ENCODE measurements around the gene CCNY. TPM values are rescaled to one million over a fixed set of nuclear protein-coding genes. Genes with fewer than 3 reads are reported as not detected.

CCNY gene
- total and polyA plus RNA-seq, 8 donors = 10.6 to 41.7 (median 26.6) TPM

GRCh38 chr10:35326466-35327235 lies 9.7 kb upstream of the CCNY start:
- no peaks in the 10 kb centered on the region for H3K9me3 ChIP-seq
- DNase-seq (no peak), FAIRE-seq (no peak), ATAC-seq (no peak)
- no peak overlapping the region for H3K4me3 ChIP-seq
- H3K27ac ChIP-seq = no peak overlapping the region
- peaks cover 5 to 14% (median 10%) of the 10 kb centered on the region in 3 donors for H3K4me1 ChIP-seq
- WGBS, 2 donors = 91 to 93% methylated on average over 9 of the region's 9 CpGs
- TF ChIP-seq, protein P1, sequence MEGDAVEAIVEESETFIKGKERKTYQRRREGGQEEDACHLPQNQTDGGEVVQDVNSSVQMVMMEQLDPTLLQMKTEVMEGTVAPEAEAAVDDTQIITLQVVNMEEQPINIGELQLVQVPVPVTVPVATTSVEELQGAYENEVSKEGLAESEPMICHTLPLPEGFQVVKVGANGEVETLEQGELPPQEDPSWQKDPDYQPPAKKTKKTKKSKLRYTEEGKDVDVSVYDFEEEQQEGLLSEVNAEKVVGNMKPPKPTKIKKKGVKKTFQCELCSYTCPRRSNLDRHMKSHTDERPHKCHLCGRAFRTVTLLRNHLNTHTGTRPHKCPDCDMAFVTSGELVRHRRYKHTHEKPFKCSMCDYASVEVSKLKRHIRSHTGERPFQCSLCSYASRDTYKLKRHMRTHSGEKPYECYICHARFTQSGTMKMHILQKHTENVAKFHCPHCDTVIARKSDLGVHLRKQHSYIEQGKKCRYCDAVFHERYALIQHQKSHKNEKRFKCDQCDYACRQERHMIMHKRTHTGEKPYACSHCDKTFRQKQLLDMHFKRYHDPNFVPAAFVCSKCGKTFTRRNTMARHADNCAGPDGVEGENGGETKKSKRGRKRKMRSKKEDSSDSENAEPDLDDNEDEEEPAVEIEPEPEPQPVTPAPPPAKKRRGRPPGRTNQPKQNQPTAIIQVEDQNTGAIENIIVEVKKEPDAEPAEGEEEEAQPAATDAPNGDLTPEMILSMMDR (IDR thresholded peaks at IDR 0.05) = no peak
- intact Hi-C loops (cut with DNase I) = no loop called here
- no peaks in the 10 kb centered on the region for H3K27me3 ChIP-seq
- no peaks in the 10 kb centered on the region for H3K36me3 ChIP-seq

DNA sequence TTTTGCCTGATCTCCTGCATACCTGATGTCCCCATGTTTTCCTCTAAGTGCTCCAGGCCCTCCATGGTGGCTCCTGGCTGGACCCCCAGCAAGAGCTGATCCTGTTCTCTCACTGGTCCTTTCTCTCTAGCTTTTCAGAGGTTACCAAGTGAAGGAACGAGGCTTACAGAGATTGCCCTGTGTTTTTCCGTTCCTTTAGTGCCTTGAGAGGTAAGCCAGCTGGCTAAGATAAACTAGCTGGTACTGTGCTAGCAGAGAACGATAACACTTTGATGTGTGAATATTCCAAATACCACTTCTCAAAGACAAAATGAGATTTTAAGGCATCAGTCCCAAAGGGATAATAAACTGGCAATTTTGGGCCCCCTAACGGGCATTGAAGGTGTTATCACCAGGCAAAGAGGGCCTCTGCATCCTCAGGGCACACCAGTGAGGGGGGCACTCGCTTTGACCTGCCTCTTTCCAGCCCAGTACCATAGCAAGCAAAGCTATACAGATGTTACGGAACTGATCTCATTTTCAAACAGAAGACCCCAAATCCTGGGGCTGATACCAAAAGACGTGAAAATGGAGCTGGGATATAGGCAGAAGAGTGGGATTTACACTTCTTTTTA lies 8.4 kb upstream of the CCNY start:
- Histone ChIP-seq H3K9me3 (no peaks in the 10 kb centered on the region), H3K27ac (no peak overlapping the region), H3K27me3 (no peaks in the 10 kb centered on the region), H3K4me3 (no peak overlapping the region), H3K4me1 (peaks cover 5 to 18% (median 14%) of the 10 kb centered on the region in 3 donors), H3K36me3 (no peaks in the 10 kb centered on the region)
- ATAC-seq (peak in 1 of 4 donors; percentile 12), DNase-seq (no peak), FAIRE-seq (no peak)
- TF ChIP-seq, protein P1 (IDR thresholded peaks at IDR 0.05) = no peak
- WGBS, 2 donors = 57 to 59% methylated on average over 7 of the region's 7 CpGs
- intact Hi-C loops (cut with DNase I) = no loop called here

GRCh38 chr10:35328404-35329037 lies 7.8 kb upstream of the CCNY start:
- ATAC-seq (no peak), DNase-seq (no peak), FAIRE-seq (no peak)
- H3K27me3 ChIP-seq = no peaks in the 10 kb centered on the region
- TF ChIP-seq, protein P1 (IDR thresholded peaks at IDR 0.05) = no peak
- 61 to 62% methylated on average over 2 of the region's 2 CpGs for WGBS, 2 donors
- no peaks in the 10 kb centered on the region for H3K36me3 ChIP-seq
- intact Hi-C loops (cut with DNase I) = no loop called here
- no peak overlapping the region for H3K27ac ChIP-seq
- no peaks in the 10 kb centered on the region for H3K9me3 ChIP-seq
- peaks cover 5 to 18% (median 14%) of the 10 kb centered on the region in 3 donors for H3K4me1 ChIP-seq
- no peak overlapping the region for H3K4me3 ChIP-seq

- Histone ChIP-seq H3K4me3 (no peak overlapping the region), H3K4me1 (peaks cover 5 to 21% (median 21%) of the 10 kb centered on the region in 3 donors), H3K27ac (peak overlapping the region in 1 of 4 donors; percentile 41), H3K27me3 (no peaks in the 10 kb centered on the region), H3K9me3 (no peaks in the 10 kb centered on the region), H3K36me3 (no peaks in the 10 kb centered on the region)
- DNase-seq (no peak), FAIRE-seq (no peak), ATAC-seq (peak in 3 of 4 donors; percentile 48 to 77 (median 67))
- TF ChIP-seq, protein P1 (IDR thresholded peaks at IDR 0.05) = no peak
- intact Hi-C loops (cut with DNase I) = no loop called here
- WGBS, 2 donors = 19 to 25% methylated on average over 4 of the region's 4 CpGs
Observed at GRCh38 chr10:35329520-35329919, 6.8 kb upstream of the CCNY start.
